ENCODE measurements around the gene FANCG.

The FANCG gene

GRCh38 chr9:35079426-35080341, at the start of gene FANCG:
TSS of gene FANCG (minus strand) at chr9:35079942. CDS start at chr9:35079524, 418 bp downstream.
- Histone ChIP-seq H3K27ac (peak within 1 kb of the TSS; percentile 4 to 93 (median 86); a peak in 21 of 22 replicates), H3K27me3 (no peaks in the 10 kb centered on the region), H4K20me1 (peaks cover 0 to 19% (median 0%) of the 10 kb centered on the region in 11 experiments; a peak in 5 of 22 replicates), H3K36me3 (peaks cover 14 to 36% (median 28%) of the 10 kb centered on the region in 11 experiments; a peak in 21 of 22 replicates), H3K9me3 (replicated peaks in 1 of 11) (no peaks in the 10 kb centered on the region), H3K4me2 (peak within 1 kb of the TSS; percentile 85 to 100 (median 98)), H3K4me1 (peaks cover 23 to 39% (median 30%) of the 10 kb centered on the region in 10 experiments), H3K4me3 (peak within 1 kb of the TSS; percentile 72 to 88 (median 80)), H3K9ac (peak within 1 kb of the TSS; percentile 77 to 94 (median 89))
- TF ChIP-seq Cebpa-rat (IDR thresholded peaks at IDR 0.05), result no peak

- Histone ChIP-seq H3K36me3 (no peaks in the 10 kb centered on the region), H3K4me1 (peaks cover 29 to 42% (median 33%) of the 10 kb centered on the region in 10 experiments), H3K4me3 (peak overlapping the region; percentile 73 to 91 (median 76)), H3K27me3 (no peaks in the 10 kb centered on the region), H3K27ac (peak overlapping the region in 4 of 11 experiments; percentile 3 to 100 (median 64); a peak in 5 of 22 replicates), H4K20me1 (peaks cover 0 to 9% (median 0%) of the 10 kb centered on the region in 11 experiments; a peak in 4 of 22 replicates), H3K4me2 (peak overlapping the region; percentile 89 to 99 (median 97)), H3K9me3 (replicated peaks in 1 of 11) (no peaks in the 10 kb centered on the region), H3K9ac (peak overlapping the region; percentile 20 to 100 (median 94); a peak in 19 of 22 replicates)
- TF ChIP-seq Cebpa-rat (IDR thresholded peaks at IDR 0.05), result no peak
Measured at GRCh38 chr9:35116898-35117551, 37.3 kb upstream of the FANCG start.

GRCh38 chr9:35116539-35116897, 36.8 kb upstream of the FANCG start:
- Histone ChIP-seq H3K27me3 (no peaks in the 10 kb centered on the region), H3K9me3 (replicated peaks in 1 of 11) (no peaks in the 10 kb centered on the region), H3K4me1 (peaks cover 33 to 46% (median 37%) of the 10 kb centered on the region in 10 experiments), H3K36me3 (no peaks in the 10 kb centered on the region), H3K4me2 (peak overlapping the region; percentile 89 to 99 (median 97)), H3K9ac (peak overlapping the region in 10 of 11 experiments; percentile 84 to 100 (median 97); a peak in 18 of 22 replicates), H3K27ac (peak overlapping the region in 9 of 11 experiments; percentile 87 to 100 (median 100); a peak in 18 of 22 replicates), H3K4me3 (peak overlapping the region; percentile 73 to 91 (median 76)), H4K20me1 (peaks cover 0 to 9% (median 0%) of the 10 kb centered on the region in 11 experiments; a peak in 4 of 22 replicates)
- TF ChIP-seq Cebpa-rat (IDR thresholded peaks at IDR 0.05), result no peak

GRCh38 chr9:35115680-35116538, 36.2 kb upstream of the FANCG start, which contains the start of gene ATOSB:
TSS of gene ATOSB (minus strand) at chr9:35115862. CDS start at chr9:35108274, 7,588 bp downstream.
- Histone ChIP-seq H3K4me2 (peak within 1 kb of the TSS; percentile 89 to 99 (median 98)), H3K27ac (peak within 1 kb of the TSS; percentile 87 to 100 (median 100)), H3K4me1 (peaks cover 35 to 49% (median 39%) of the 10 kb centered on the region in 10 experiments), H3K9me3 (replicated peaks in 1 of 11) (no peaks in the 10 kb centered on the region), H3K4me3 (peak within 1 kb of the TSS; percentile 73 to 91 (median 76)), H3K9ac (peak within 1 kb of the TSS; percentile 84 to 100 (median 96)), H3K27me3 (no peaks in the 10 kb centered on the region), H4K20me1 (peaks cover 0 to 12% (median 3%) of the 10 kb centered on the region in 11 experiments; a peak in 10 of 22 replicates), H3K36me3 (no peaks in the 10 kb centered on the region)
- no peak for TF ChIP-seq Cebpa-rat (IDR thresholded peaks at IDR 0.05)

- Histone ChIP-seq H4K20me1 (peaks cover 0 to 21% (median 11%) of the 10 kb centered on the region in 11 experiments; a peak in 14 of 22 replicates), H3K27me3 (no peaks in the 10 kb centered on the region), H3K9me3 (replicated peaks in 1 of 11) (no peaks in the 10 kb centered on the region), H3K4me1 (peaks cover 44 to 58% (median 48%) of the 10 kb centered on the region in 10 experiments), H3K36me3 (no peaks in the 10 kb centered on the region), H3K27ac (peak overlapping the region; percentile 87 to 100 (median 100)), H3K9ac (peak overlapping the region; percentile 84 to 100 (median 96)), H3K4me2 (peak overlapping the region; percentile 86 to 99 (median 97)), H3K4me3 (peak overlapping the region; percentile 73 to 91 (median 76))
- TF ChIP-seq Cebpa-rat (IDR thresholded peaks at IDR 0.05), result no peak
Measured at GRCh38 chr9:35114840-35115628, 35.3 kb upstream of the FANCG start.

GRCh38 chr9:35114113-35114839, 34.5 kb upstream of the FANCG start:
- peak overlapping the region; percentile 73 to 91 (median 76) for H3K4me3 ChIP-seq
- no peaks in the 10 kb centered on the region for H3K27me3 ChIP-seq
- peak overlapping the region; percentile 87 to 100 (median 100) for H3K27ac ChIP-seq
- peak overlapping the region; percentile 84 to 100 (median 96) for H3K9ac ChIP-seq
- peak overlapping the region; percentile 86 to 99 (median 97) for H3K4me2 ChIP-seq
- peaks cover 0 to 7% (median 0%) of the 10 kb centered on the region in 11 experiments; a peak in 4 of 22 replicates for H3K36me3 ChIP-seq
- peaks cover 0 to 29% (median 18%) of the 10 kb centered on the region in 11 experiments; a peak in 15 of 22 replicates for H4K20me1 ChIP-seq
- no peak for TF ChIP-seq Cebpa-rat (IDR thresholded peaks at IDR 0.05)
- H3K9me3 ChIP-seq (replicated peaks in 1 of 11), result no peaks in the 10 kb centered on the region
- peaks cover 51 to 66% (median 56%) of the 10 kb centered on the region in 10 experiments for H3K4me1 ChIP-seq

All from BLaER1 treated with 17β-estradiol and CSF1 and Interleukin-3, amounts not matched to agents 10 nM and 100 nM (cell line).